Thyroid gland (tissue), 4 donors: Measurements from ENCODE around the gene GATAD1.

Source experiments
- POLR2A ChIP-seq, 2 donors: fragments of 450-650 bp; IDR thresholded peaks; one replicate each; pipeline ENCODE4 v1.6.1; 2017; ENCODE audit warnings: antibody characterized with exemption in 2 of 2, mild to moderate bottlenecking in 2 of 2, moderate library complexity in 1 of 2
- TF ChIP-seq, protein P1 (sequence below), 6 experiments: fragments of 200-600 bp in 3 of 6; fragments of 450-650 bp in 3 of 6; sonication (generic) in 3 of 6; IDR thresholded peaks; one replicate each; pipeline ENCODE4 v1.5.1; 2016 to 2019; ENCODE audit warnings: antibody characterized with exemption in 6 of 6, mild to moderate bottlenecking in 2 of 6, inconsistent platforms in 1 of 6, moderate library complexity in 1 of 6

DNA sequence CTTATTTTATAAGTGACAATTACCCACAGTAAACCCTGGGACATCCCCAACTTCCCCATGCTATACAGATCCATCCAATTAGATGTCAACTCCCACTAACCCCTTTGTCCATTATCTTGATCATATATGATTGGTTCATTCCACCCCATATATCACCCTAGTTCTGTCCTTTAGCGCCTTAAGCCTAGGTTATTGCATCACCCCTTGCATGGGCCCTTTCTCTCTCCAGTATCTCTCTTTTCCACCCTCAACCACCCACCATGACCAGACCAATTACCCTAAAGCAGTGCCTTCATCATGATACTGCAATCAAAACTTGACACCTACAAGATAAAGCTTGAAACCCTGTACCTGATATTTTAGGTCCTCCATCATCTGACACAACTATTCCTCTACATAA lies 37.9 kb upstream of the GATAD1 start:
- TF ChIP-seq POLR2A (IDR thresholded peaks at IDR 0.05) = no peak
- TF ChIP-seq, protein P1, sequence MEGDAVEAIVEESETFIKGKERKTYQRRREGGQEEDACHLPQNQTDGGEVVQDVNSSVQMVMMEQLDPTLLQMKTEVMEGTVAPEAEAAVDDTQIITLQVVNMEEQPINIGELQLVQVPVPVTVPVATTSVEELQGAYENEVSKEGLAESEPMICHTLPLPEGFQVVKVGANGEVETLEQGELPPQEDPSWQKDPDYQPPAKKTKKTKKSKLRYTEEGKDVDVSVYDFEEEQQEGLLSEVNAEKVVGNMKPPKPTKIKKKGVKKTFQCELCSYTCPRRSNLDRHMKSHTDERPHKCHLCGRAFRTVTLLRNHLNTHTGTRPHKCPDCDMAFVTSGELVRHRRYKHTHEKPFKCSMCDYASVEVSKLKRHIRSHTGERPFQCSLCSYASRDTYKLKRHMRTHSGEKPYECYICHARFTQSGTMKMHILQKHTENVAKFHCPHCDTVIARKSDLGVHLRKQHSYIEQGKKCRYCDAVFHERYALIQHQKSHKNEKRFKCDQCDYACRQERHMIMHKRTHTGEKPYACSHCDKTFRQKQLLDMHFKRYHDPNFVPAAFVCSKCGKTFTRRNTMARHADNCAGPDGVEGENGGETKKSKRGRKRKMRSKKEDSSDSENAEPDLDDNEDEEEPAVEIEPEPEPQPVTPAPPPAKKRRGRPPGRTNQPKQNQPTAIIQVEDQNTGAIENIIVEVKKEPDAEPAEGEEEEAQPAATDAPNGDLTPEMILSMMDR (IDR thresholded peaks at IDR 0.05) = no peak
